ENCODE measurements around the gene NXN.
"Not testable (repeated sequence)": the region's sequence is repeated elsewhere in the genome, so short reads cannot be mapped to it uniquely, and the experiment has no call there.

Gene NXN

DNA sequence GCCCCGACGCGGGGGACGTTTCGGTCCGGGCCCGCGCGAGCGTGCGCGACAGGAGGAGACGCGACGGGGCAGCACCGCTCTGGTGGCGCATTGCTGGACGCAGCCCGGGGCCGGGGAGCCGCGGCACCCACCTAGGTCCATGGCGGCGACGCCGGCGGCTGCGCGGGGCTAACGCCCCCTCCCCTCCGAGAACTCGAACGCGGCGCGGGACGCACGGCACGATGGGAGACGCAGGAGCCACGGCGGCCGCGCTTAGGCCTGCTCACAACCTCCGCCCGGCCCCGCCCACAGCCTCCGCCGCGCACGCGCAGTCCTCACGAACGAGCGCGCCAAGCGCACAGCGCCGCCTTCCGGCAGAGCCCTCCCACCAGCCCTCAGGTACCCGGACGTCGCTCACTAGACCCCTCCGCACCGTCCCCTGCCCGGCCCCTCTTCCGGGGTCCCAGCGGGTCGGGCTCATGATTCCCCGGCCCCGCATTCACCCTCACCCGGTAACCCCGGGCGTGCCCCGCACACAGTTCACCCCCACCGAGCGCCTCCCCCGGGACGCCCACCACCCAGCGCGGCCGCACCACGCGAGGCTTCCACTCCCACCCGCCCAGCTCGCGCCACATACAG lies 227.5 kb downstream of the NXN start, which contains the start of gene GEMIN4:
GEMIN4 (minus strand) TSS at position 263 of the 618 bp plus-strand sequence; CDS start at position 141, 122 bp downstream.
- DNase-seq: peak; percentile 92

DNA sequence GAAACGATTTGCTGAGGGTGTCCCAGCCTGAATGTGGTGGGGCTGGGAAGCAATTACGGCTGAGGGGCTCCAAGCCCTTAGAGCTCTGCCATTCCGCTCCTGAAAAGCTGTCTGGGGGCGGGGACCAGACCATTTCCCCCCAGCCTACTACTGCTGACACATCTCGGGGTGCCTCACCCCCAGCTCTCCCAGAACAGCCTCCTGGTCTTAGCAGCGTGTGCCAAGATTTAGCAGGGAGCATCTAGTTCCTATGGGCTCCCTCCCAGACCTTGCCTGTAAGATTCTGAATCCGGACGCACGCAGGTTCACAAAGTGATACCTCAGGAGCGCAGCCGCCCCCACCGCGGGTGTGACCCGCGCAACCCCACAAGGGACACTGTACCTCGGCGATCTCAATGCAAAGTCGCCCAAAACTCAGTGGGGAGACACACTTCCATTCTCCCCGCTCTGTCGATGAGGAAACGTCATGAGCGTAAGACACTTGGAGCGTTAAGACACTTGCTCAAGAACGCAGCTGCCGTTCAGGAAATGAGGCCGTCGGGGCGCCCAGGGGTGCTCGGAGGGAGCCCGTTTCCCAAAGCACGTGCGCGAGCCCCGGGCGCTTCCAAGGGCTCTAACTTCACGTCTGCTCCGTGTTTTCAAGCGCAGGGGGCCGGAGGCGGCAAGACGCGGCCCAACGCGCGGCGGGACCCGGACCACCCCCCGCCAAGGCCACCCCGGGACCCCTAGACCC lies 228.1 kb downstream of the NXN start:
- DNase-seq: peak; percentile 46

DNA sequence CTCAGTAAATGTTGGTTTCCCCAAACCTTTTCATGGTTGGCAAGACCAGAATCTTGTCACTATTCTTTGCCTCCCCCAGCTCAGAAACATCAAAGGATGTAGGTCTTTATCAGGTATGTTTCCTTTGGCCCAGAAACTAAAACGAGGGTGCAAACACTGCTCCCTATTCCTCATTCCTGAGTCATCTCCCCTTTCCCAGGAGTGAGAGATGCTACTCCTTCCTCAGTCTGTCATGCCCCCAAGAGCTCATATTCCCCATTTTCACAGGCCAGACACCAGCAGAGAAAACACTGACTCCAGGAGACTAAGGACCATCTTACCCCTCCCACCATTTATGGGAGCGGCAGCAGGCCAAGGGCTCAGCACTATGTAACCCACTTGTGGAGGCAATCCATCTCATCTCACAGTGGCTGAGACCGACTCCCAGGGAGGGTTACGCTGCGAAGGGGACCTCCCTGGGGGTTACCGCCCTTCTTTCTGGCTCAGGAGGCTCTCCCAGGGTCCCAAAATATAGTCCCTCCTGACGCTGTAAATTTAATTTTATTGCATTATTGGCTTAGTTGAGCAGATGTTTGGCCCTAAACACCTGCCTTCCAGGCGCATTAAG lies 229.0 kb downstream of the NXN start:
- no peak for DNase-seq

DNA sequence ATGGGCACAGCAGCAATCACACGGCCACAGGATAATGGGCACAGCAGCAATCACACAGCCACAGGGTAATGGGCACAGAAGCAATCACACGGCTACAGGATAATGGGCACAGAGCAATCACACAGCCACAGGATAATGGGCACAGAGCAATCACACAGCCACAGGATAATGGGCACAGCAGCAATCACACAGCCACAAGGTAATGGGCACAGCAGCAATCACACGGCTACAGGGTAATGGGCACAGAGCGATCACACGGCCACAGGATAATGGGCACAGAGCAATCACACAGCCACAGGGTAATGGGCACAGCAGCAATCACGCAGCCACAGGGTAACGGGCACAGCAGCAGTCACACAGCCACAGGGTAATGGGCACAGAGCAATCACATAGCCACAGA lies 230.2 kb downstream of the NXN start:
- not testable (repeated sequence) for DNase-seq

Data from CD4-positive, alpha-beta T cell treated with Interferon gamma for 1 hour (primary cell).